Measurements from ENCODE around the gene CALHM3.
A peak's percentile ranks its signal among the peaks of the same experiment; 100 is the strongest.
"Not testable (repeated sequence)": the region's sequence is repeated elsewhere in the genome, so short reads cannot be mapped to it uniquely, and the experiment has no call there.

CALHM3 gene

DNA sequence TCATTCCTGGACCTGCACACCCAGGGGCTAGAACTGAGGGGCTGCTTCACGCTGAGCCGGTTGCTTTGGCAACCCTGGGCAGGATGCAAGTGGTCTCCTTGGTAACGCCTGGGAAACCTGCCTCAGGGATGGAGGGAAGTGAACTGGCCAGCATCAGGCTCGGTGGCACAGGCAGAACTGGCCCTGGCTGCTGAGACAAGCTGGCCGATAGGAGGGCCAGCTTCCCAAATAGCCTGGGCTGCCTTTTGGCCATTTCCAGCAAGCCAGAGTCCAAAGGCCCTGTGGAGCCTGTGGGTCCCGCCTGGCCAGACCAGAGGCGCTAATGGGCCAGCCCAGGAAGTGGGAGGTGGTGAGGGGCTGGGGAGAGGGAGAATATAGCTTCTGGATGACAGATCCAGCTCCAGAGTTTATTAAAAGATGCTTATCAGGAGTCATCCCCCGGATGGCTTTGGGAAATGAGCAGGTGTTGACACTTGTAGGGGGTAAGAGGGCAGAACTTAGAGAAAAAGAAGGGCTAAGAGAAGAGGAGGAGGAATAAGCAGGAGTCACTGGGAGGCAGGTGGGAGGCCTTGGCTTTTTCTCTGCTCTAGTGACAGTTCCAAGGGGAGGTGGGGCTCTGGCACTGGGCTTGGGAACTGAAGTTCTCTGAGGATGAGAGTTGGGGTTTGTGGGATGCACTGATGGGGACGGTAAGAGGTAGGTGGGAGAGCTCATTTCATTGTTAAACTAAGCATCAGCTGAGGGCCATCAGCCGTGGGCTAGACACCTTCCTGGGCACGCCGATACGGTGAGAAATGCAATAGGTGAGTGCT, 24.0 kb upstream of the CALHM3 start:
- DNase-seq (ENCODE audit: low read depth, low spot score) = peak; percentile 43

DNA sequence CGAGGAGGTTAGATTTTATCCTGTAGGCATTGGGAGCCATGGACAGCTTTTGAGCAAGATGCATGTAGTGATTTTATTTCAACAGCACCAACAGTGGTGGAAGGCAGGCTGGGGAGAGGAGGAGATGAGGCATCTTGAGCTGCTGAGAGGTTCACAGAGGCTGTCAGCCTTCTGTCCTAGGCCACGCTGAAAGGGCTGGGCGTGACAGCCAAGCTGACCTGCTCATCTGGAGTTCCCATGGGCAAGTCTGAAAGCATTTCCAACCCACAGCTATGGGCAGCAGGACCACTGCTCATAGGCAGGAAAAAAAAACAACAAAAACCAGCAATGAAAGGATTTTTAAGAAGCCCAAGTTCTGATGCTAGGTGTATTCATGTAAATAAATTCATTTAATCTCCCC, 22.1 kb upstream of the CALHM3 start:
- DNase-seq (ENCODE audit: low read depth, low spot score) = no peak

DNA sequence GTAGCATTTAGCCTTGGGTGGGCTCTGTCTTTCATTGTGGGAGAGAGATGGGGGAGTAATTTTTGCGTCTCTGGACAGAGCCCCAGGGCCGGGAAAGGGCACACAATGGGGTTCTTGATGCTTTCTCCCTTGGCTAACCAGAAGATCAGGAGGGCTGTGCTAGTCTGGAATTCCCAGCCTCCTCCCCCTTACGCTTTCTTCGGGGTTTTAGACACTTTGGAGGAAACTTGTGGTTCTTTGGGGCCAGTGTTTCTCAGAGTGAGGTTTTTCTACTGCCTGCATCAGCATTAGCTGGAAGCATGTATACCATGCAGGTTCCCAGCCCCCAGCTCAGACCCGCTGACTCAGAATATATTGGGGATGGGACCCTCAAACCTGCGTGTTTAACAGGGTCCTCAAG, 21.4 kb upstream of the CALHM3 start:
- DNase-seq (ENCODE audit: low read depth, low spot score) = no peak

DNA sequence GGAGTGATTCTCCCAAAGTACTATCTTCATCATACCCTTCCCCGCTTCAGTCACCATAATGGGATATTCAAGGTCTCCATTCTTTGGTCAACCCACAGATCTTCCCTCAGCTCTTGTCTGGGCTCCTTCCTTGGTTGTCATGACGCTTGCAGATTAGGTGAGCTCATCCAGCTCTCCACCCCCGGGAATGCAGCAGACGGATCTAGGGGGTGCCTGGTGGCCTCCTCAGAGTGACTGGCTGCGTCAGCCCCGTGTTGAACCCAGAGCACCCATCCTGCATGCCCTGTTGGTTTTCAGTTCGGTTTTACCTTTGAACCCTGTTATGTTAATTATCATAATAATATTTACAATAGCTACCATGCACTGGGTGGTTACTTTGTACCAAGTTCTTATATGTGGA, 20.8 kb upstream of the CALHM3 start:
- no peak for DNase-seq (ENCODE audit: low read depth, low spot score)

DNA sequence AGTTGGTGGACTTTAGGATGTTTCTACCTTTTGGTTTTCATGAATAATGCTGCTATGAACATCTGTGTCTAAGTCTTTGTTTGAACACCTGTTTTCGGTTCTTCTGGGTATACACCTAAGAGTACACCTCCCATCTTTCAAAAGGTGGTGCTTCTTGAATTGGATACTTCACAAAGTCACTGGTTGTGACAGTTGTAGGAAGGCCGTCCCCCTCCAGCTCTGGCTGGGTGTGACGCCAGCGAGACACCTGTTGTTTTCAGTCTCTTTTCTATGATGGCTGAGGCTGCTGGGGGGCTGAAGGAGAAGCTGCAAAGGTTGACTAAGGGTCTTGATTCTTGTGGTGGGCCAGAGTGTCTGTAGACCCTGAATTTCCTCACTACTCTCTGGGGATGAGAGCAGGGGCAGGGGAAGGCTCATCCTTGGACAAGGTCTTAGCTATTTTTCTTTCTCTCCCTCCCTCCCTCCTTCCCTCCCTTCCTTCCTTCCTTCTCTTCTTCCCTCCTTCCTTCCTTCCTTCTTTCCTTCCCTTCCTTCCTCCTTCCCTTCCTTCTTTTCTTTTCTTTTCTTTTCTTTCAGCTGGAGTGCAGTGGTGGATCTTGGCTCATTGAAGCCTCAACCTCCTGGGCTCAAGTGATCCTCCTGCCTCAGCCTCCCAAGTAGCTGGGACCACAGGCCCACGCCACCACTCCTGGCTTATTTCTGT, 20.0 kb upstream of the CALHM3 start:
- DNase-seq (ENCODE audit: low read depth, low spot score) = no peak

DNA sequence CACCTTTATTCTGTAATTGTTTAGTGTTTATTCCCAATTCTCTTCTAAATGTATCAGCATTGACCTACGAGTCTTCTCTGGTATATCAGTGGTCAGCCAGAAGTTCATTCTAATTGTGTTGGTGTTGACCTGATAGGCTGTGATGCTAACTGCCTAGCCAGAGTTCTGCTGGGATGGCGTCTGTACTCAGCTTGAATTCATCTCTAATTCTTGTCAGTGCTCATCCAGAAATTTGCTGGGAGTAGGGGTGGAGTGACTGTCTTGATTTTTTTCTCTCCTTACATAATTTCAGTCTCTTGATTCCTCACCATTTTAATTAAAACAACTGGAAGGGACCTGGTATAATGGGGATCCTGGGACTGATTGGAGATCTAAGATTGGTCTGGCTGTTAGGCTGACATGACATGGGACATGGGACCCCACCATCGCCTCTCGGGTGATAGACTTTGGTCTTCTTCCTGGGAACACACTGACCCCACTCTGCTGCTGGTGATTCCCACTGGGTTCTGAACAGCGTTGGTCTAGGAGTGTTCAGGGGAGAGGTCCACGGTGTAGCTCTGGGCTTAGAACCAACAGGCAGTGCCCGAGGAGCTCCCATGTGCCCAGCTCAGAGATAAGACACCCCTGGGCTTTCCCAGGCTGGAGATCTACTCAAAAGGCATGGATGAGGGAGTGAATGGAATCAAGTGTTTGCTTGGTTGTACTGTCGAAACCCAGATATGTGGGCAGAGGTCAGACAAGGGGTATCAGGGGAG, 18.3 kb upstream of the CALHM3 start:
- no peak for DNase-seq (ENCODE audit: low read depth, low spot score)

DNA sequence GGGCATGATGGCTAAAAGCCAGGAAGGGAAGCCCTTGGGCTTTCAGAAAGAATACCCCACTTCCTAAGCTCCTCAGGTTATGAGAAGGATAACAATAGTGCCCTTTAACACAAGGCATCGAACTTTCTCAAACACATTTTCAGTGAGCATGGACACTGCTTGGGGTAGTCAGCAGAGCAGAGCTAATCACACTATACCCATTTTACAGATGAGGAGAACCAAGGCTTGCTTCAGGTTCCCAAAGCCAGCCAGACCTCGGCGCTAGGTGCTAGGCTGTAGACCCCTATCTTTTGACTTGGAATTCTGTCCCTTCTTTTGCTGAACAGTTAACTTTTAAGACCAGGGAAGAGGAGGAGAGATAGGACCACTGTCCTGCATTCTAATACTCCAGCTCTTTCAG, 16.3 kb upstream of the CALHM3 start:
- no peak for DNase-seq (ENCODE audit: low read depth, low spot score)

DNA sequence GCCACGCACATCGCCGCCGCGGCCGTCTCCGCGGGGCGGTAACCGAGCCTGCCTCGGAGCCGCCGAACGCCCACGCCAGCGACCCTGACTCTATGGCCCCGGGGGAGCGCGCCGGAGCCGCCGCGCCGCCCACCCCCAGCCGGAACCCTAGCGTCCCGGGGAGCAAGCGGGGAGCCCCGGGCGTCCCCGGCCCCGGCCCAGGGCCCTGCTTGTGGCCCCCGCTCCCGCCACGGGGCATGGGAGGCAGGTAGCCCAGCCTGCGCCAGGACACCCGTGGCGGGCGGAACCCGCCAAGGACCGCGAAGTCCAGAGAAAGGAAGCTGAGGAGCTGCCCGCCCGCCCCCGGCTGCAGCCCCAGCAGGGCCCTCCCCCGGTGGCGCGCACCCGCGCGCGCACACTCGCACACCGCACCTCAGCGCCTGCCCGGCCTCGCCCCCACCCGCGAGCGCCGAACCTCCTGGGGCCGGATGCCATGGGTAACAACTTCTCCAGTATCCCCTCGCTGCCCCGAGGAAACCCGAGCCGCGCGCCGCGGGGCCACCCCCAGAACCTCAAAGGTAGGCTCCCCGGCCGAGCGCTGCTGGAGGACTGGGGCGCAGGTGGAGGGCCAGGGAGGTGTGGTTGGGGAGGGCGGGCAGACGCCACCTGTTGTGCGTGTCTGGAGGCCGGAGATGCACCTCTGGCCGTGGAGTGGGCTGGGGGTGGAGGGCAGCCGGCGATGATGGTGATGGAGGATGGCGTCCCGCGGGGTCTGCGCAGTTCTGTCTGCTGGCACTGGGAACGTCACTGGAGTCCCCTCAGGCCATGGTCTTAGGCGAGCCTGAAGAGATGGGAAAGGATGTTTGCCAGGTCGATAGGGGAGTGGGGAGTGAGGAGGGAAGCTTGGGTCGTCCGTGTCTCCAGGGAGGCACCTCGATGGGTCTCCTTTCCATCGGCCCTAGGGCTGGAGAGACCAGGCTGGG, 15.2 kb upstream of the CALHM3 start:
- peak; percentile 42 for DNase-seq (ENCODE audit: low read depth, low spot score)

DNA sequence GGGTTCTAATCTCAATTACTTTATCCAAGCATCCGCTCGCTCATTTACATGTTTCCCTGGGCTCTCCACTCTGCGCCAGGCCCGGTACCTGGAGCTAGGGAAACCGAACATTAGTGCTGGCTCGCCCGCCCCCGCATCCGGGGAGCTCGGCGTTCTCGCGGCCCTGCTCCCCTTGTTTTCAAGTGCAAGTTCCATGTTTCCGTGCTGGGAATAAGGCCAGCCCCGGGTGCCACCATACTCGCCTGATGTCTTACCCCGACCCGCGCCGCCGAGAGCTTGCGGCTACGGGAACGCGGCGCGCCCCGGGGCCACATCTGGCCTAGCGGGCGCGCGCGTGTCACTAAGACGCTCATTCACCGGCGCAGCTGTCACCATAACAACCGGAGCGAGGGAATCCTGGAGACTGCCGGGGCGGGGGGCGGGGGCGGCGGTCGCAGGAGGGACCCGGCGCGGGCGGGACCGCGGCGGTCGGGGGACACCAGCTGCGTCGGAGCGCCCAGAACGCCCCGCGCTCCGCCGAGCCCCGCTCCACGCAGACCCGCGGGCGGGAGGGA, 14.4 kb upstream of the CALHM3 start, which contains the start of gene NEURL1:
Gene NEURL1, plus strand, starts transcription at position 344 of the 554 bp plus-strand sequence. CDS start 683 bp downstream, outside the sequence.
- peak; percentile 52 for DNase-seq (ENCODE audit: low read depth, low spot score)

DNA sequence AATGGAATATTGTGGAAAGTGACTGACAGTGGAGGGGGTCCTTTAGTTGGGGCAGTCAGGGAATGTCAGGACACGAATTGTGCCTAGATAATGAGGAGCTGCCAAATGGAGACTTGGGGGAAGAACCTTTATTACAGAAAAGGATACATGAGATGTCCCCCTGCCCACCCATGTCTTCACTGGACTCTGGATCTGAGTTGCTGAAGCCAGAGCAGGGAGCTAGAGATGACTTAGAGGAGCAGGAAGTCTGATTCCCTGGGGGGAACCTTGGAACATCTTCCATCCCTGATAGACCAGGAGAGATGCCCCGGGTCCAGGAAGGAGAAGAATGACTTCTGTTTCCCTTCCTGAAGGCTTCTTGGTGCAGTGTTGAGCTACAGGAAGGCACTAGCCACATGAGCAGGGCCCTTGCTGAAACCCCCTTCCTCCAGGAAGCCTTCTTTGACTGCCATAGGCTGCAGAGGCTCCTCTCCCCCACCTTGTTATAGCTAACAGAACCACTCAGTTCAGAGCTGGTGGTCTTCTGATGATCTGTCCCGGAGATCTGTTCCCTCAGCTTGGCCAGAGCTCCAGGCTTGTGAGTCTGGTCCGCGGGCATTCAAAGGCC, 13.7 kb upstream of the CALHM3 start:
- DNase-seq (ENCODE audit: low read depth, low spot score) = peak; percentile 21

DNA sequence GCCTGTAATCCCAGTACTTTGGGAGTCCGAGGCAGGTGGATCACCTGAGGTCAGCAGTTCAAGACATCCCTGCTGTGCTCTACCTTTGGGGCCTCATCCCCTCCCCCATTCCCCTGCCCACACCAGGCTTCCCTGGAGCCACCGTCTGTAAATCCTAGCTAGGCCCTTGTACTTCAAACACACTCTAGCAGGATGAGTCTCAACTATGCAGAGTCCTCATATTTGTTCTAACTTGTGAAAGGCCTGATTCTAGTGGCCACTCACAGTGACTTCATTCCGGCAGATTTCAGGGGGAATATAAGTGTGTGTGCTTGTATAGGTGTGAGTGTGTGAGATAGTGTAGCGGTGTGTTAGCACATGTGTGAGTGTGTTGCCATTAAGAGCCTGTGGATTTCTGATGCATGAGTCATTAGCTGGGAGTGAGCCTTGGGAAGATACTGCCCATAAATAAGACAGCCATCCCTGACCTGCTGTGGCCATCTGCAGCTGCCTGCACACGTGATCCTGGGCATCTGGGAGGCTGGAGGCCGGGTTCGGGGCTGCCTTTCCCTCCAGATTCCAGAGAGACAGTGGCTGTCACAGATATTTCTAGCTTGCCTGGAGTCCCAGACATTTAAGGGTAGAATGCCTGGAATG, 12.8 kb upstream of the CALHM3 start:
- DNase-seq (ENCODE audit: low read depth, low spot score) = peak; percentile 87

DNA sequence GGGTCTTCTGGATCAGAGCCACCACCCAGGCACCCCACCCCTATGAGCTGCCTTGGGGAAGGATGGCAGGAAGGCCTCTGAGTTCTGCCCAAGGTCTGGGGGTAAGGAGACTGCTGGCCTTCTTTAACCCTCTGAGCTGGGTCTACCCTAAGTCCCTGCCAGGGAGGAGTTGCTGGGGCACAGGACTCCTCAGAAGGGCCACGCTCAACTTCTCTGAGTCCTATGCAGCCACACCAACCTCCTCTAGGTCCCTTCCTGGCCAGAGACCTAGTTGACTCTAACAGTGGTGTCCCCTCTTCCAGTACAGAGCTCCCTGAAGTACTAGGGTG, 11.9 kb upstream of the CALHM3 start:
- no peak for DNase-seq (ENCODE audit: low read depth, low spot score)

DNA sequence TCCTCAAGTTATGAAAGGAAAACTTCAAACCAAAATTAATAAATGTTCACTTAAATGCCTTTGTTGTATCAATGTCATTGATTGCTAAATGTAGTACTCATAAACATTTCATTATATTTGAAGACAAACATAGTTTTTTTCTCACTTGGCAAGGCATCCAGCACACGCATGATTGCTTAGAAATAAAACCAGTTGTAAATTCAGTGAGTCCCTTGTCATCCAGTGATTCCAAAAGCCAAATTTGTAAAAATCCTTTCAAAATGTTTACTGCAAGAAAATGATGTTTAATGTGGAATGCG, 8.3 kb upstream of the CALHM3 start:
- DNase-seq (ENCODE audit: low read depth, low spot score) = no peak

DNA sequence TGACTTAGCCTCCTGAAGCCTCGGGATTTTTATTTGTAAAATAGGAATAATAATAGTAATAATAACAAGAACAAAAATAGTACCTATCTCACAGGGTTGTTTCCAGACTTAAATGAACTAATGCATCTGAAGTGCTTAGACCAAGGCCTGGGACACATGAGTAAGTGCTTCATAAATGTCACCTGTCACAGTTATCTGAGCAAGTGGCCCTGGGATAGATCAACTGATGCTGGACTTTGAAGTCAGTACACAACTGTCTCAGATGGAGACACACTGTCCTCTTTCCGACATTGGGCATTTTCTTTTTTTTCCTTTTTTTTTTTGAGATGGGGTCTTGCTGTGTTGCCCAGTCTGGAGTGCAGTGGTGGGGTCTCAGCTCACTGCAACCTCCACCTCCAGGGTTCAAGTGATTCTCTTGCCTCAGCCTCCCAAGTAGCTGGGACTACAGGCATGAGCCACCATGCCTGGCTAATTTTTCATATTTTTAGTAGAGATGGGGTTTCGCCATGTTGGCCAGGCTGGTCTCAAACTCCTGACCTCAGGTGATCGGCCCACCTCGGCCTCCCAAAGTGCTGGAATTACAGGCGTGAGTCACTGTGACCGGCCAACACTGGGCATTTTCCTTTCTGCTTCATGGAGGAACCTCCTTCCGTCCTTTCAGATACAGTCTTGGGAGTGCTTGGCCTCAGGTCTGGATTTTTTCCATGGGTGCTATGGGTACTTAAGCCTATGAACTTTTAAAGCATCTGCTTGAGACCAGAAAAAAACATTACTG, 7.8 kb upstream of the CALHM3 start:
- DNase-seq (ENCODE audit: low read depth, low spot score) = not testable (repeated sequence)

DNA sequence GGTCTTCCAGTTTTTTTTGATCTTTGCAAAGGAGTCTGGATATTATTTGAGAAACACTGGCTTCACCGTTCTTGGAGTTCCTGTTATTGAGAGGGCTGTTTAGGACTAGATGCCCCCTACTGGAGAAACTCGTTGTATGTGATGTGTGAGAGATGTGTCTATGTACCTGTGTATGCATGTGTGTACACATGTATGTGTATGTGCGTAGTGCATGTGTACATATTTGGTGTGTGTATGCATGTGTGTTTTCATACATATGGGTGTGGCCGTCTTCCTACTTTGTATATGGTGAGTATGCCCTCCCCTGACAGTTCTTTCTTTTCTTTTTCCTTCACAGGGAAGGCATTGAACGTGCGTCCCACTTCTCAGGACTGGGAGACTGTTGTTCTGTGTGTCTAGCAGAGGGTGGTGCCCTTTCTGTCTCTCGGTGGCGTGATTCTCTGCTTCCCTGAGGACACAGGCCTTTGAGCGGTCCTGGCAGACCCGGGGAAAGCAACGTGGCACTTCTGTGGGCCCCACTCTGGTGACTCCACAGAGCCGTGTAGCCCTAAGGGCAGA, 3.0 kb upstream of the CALHM3 start:
- DNase-seq (ENCODE audit: low read depth, low spot score) = peak; percentile 34

DNA sequence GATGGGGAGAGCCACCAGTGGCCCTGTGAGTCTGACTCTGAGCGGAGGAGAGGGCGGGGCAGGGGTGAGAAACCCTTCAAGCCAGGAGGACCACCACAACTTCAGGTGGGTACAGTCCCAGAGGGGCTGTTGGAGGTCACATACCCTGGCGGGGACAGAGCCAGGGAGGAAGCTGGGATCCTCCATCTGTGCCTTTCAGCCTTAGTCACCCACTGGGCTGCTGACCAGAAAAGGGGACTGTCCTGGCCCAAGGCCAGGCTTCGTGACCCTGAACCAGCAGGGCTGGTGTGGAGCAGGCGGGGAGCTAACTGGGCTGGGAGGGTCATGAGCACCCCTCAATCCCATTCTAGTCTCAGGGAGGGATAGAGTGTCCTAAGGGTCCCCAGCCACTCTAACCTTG, 1.5 kb upstream of the CALHM3 start:
- DNase-seq (ENCODE audit: low read depth, low spot score) = no peak

DNA sequence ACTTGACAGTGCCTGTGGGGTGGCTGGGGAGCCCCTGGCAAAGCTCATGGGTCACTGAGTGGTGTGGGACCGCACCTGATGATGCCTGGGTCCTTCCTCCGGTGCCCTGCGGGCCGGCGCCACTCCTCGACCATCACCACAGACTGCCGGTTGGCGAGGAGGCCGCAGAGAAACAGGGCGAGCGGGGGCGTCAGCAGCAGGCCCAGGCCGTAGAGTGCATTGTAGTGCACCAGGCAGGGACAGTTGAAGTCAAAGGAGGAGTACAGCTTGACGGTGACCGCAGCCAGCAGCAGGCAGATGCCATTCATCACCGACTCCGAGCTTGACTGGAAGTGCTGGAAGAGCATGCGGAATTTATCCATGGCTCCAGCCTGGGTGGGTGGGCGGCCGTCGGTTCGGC, 369 bp downstream of the CALHM3 start:
- no peak for DNase-seq (ENCODE audit: low read depth, low spot score)

DNA sequence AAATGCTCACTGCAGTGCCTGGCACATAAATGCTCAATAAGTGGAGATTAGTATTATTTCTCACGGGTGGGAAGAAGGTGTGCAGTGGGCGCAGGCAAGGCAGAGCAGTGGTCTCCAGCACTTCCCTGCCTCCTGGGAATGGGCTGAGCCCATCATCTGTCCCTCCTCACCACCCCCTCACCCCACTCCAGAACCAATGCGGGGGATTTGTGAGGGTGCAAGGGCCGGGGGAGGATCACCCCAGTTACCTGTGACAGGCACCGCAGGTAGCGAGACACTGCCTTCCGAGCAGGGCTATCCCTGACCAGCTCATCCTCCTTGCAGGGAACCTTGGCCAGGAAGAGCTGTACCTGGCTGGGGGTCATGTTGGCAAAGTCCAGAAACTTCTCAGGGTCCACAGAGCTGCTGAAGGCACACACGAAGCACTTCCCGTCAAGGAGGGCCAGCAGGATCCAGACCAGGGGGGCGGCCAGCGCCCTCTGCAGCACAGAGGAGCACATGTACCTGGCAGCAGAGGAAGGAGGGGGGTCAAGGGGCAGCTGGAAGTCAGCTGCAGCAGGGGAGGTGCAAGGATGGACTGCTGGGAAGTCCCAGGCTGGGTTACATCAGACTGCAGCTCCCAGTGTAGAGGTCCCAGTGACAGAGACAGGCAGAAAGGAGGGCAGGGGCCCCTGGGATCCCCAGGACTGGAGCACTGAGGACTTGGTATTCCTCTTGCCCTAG, 2.8 kb downstream of the CALHM3 start:
- DNase-seq (ENCODE audit: low read depth, low spot score) = peak; percentile 77

DNA sequence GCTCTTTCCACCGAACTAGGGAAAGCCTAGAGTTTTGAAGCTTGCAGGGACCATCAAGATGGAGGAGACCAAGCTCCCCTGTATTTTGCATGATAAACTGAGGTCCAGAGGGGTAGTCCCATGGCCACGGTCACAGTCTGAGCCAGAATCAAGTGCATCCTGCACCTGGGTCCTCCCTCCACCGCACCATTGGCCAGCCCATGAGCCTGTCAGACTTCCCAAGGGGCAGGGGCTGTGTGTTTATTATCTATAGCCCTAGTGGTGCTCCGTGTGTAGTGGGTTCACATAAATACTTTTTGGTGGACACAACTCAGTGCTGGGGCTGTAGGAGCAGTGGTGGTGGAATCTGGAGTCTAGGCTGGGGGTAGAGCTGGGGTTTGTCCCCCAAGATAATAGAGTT, 3.6 kb downstream of the CALHM3 start:
- no peak for DNase-seq (ENCODE audit: low read depth, low spot score)

Measured in ELF-1 (cell line).